Measurements from ENCODE around the gene HERC5.
A peak's percentile ranks its signal among the peaks of the same experiment; 100 is the strongest.
"Not testable (repeated sequence)": the region's sequence is repeated elsewhere in the genome, so short reads cannot be mapped to it uniquely, and the experiment has no call there.

Gene HERC5

GRCh38 chr4:88522702-88523324, 65.9 kb downstream of the HERC5 start:
- peak; percentile 44 for DNase-seq (ENCODE audit: low spot score)

GRCh38 chr4:88523325-88524129, 66.6 kb downstream of the HERC5 start, which contains the start of gene PYURF:
PYURF (minus strand) TSS chr4:88523776; CDS start chr4:88523700, 76 bp downstream.
- peak; percentile 88 for DNase-seq (ENCODE audit: low spot score)

DNA sequence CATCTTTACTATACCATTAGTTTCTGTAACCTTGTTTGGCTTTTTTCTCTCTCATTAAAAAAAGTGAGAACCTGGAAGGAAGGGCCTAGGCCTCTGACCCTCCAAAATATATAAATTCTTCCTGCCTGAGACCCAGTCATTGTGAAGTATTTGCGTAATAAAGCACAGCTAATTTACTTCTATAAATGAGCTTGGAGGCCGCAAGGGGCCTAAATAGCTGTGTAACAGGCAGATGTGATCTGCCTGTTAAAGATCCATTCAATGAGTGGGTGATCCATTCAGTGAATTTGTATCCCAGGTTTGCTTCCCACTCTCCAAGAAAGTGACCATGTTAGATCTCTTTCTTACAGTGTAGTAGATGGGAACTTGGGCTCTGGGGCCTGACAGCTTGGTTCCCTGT, 67.3 kb downstream of the HERC5 start:
- DNase-seq (ENCODE audit: low spot score) = no peak

DNA sequence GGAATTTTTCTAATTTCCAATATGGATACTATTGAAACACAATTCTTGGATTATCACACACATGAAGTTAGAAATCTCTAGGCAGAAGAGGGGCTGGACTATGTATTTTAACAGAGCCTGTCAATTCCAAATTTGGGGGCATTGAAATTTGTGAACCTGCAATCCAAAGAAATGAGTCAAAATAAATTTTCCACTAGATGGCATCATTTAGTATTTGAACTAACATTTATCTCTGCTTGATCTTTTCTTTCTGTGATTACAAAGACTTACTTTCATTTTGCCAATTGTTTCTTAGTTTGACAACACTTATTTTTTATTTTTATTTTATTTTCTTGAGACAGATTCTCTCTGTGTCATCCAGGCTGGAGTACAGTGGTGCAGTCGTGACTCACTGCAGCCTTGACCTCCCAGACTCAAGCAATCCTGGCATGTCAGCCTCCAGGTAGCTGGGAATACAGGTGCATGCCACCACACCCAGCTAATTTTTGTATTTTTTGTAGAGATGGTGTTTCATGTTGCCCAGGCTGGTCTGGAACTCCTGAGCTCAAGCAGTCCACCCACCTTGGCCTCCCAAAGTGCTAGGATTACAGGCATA, 69.4 kb downstream of the HERC5 start:
- DNase-seq (ENCODE audit: low spot score) = no peak

DNA sequence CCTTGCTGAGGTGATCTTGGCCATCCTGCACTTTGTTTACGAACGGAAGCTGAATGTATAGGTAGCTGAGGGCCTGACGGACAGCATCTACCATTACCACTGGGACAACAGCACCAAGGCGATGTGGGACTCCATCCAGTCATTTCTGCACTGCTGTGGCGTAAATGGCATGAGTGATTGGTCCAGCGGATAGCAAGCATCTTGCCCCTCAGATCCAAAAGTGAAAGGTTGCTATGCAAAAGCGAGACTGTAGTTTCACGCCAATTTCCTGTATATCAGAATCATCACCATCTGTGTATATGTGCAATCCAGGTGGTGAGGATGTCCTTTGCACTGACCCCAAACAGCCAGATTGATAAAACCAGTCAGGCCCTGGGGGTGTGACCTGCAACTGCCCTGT, 70.9 kb downstream of the HERC5 start:
- DNase-seq (ENCODE audit: low spot score) = no peak

DNA sequence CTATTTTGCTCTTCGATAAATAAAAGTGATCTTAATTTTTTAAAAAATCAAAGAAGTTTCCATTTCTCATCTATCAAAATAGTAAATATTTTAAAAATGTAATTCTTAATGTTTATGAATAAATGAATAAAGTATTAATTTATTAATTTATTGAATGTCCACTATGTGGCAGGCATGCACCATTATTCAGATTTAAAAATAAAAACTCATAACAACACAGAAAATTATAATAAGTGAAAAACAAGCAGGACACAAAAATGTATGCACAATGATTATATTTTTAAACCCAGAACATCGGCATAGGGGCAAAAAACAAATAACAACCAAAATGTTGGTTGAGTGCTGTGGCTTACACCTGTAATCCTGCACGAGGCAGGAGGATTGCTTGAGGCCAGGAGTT, 71.9 kb downstream of the HERC5 start:
- DNase-seq (ENCODE audit: low spot score) = no peak

DNA sequence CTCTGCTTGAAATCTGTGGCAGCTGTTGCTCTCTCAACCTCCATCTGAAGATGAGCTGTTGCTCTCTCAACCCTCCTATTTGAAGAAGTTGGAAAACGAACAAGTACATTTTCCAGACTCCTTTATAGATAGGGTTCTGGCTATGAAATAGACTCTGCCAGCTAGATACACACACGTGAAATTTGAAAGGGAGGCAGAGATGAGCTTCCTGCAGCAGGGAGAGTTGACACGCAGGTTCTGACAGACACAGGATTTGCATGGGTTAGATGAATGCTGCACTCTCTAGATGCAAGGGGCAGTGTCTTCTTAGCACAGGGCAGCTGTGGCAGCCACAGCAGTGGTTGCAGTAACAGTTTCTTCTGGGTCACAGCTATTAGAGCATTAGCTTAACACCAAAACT, 74.6 kb downstream of the HERC5 start:
- no peak for DNase-seq (ENCODE audit: low spot score)

- DNase-seq (ENCODE audit: low spot score) = no peak
Measured at GRCh38 chr4:88533088-88533790, 76.3 kb downstream of the HERC5 start.

- peak; percentile 75 for DNase-seq (ENCODE audit: low spot score)
Measured at GRCh38 chr4:88533937-88534750, 77.2 kb downstream of the HERC5 start.

- no peak for DNase-seq (ENCODE audit: low spot score)
Measured at GRCh38 chr4:88535090-88535755, 78.3 kb downstream of the HERC5 start.

GRCh38 chr4:88537709-88538108, 80.8 kb downstream of the HERC5 start:
- DNase-seq (ENCODE audit: low spot score) = no peak

GRCh38 chr4:88539322-88540068, 82.6 kb downstream of the HERC5 start:
- DNase-seq (ENCODE audit: low spot score) = not testable (repeated sequence)

DNA sequence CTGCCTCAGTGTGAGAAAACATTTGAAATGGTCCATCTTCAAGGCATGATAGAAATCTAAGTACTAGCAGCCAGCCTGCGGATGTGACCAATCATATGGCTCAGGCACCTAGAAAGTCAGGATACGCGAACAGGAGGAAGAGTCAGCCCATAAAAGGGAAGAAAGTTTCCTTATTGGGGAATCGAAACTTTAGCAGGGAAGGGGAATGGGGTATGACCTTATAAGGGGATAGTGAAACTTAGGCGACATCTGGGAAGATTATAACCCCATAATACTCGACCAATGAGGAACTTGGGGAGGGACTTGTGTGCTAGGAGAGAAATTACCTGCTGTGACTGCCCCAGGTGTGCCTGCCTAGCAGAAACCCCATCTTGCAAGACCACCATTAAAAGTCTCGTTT, 92.9 kb downstream of the HERC5 start:
- no peak for DNase-seq (ENCODE audit: low spot score)

All from COLO829 (cell line).